Measurements from ENCODE around the gene PLCG2.
A peak's percentile ranks its signal among the peaks of the same experiment; 100 is the strongest.
"Not testable (repeated sequence)": the region's sequence is repeated elsewhere in the genome, so short reads cannot be mapped to it uniquely, and the experiment has no call there.

The PLCG2 gene

DNA sequence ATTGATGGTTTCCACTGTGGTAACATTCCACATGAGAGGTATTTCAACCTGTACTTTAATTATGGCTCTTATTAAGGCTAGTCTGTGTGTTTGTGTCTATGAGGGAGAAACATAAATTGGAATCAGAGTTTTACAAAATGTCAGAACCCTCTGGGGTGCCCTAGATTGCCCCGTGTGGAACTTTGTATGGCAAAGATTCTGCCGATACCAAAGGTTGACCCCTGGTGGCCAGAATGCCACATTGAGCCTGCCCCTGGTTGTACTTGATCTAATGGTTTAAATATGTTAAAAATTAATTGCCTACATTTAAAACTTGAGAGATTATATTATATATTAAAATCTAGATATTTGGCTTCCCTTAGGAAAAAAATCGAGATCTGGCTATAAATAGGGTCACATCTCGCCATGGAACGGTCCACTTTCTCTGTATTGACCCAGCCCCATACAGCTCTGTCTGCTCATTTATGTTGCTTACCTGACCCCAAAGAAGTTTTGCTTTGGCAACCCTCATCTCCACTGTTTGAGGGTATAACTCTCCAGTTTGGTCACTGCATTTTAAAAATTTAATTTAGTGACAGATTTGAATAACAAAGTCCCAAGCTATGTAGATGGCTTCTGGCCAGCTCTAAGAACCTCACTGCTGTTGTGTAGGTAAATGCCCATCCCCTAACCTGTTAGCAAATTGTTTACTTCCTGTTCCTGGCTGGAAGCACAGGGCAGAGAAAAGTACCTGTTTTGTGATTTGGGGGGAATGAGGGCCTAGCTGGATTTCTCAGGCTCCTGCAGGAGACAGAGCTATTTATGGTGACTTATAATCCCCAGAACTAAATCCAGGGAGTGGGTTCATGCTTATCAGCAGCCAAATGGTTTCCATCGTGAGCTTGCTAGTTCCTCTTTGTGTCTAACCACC, 95.0 kb downstream of the PLCG2 start:
- Mint-ChIP-seq H3K4me1 (peaks cover 10% of the 10 kb centered on the region), H3K4me3 (no peak overlapping the region), H3K9me3 (no peaks in the 10 kb centered on the region), H3K36me3 (ENCODE audit: low read depth) (no peaks in the 10 kb centered on the region), H3K27ac (no peak overlapping the region), H3K27me3 (no peaks in the 10 kb centered on the region)
- DNase-seq, result peak; percentile 70
- peak; percentile 65 for ATAC-seq

DNA sequence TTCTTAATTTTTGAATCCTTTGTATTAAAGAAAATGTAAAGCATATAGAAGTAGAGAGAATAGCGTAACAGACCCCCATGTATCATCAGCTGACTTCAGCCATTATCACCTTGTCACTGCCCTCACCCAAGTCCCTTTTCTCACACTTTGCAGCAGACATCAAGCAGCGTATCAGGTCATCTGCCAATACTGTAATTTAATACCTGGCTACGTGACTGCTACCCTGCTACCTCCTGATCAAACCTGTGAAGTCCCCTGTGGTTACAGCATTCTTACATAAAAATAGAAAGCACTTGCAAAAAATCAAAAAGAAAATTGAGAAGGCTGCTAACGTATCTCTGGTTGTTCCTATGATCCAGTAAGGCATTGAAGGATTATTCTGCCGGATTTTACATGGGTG, 96.4 kb downstream of the PLCG2 start:
- H3K36me3 Mint-ChIP-seq (ENCODE audit: low read depth), result no peaks in the 10 kb centered on the region
- no peak for ATAC-seq
- H3K27me3 Mint-ChIP-seq, result no peaks in the 10 kb centered on the region
- H3K4me3 Mint-ChIP-seq, result no peak overlapping the region
- no peak for DNase-seq
- no peaks in the 10 kb centered on the region for H3K9me3 Mint-ChIP-seq
- peaks cover 10% of the 10 kb centered on the region for H3K4me1 Mint-ChIP-seq
- H3K27ac Mint-ChIP-seq, result no peak overlapping the region

GRCh38 chr16:81876273-81876900, 97.3 kb downstream of the PLCG2 start:
- H3K36me3 Mint-ChIP-seq (ENCODE audit: low read depth), result no peaks in the 10 kb centered on the region
- no peak overlapping the region for H3K4me3 Mint-ChIP-seq
- ATAC-seq (no peak), DNase-seq (no peak)
- no peaks in the 10 kb centered on the region for H3K27me3 Mint-ChIP-seq
- H3K4me1 Mint-ChIP-seq, result peaks cover 10% of the 10 kb centered on the region
- H3K27ac Mint-ChIP-seq, result no peak overlapping the region
- H3K9me3 Mint-ChIP-seq, result no peaks in the 10 kb centered on the region

GRCh38 chr16:81877490-81877889, 98.4 kb downstream of the PLCG2 start:
- H3K27ac Mint-ChIP-seq; H3K4me1 Mint-ChIP-seq; ATAC-seq; H3K36me3 Mint-ChIP-seq (ENCODE audit: low read depth); H3K4me3 Mint-ChIP-seq; DNase-seq; H3K9me3 Mint-ChIP-seq; H3K27me3 Mint-ChIP-seq: not testable (repeated sequence)

GRCh38 chr16:81878529-81878928, 99.4 kb downstream of the PLCG2 start:
- Mint-ChIP-seq H3K27me3 (no peaks in the 10 kb centered on the region), H3K9me3 (no peaks in the 10 kb centered on the region), H3K36me3 (ENCODE audit: low read depth) (no peaks in the 10 kb centered on the region), H3K4me3 (no peak overlapping the region), H3K4me1 (peaks cover 3% of the 10 kb centered on the region), H3K27ac (no peak overlapping the region)
- DNase-seq (no peak), ATAC-seq (no peak)

- Mint-ChIP-seq H3K27me3 (no peaks in the 10 kb centered on the region), H3K4me1 (no peaks in the 10 kb centered on the region), H3K4me3 (no peak overlapping the region), H3K27ac (no peak overlapping the region), H3K36me3 (ENCODE audit: low read depth) (no peaks in the 10 kb centered on the region), H3K9me3 (no peaks in the 10 kb centered on the region)
- DNase-seq (no peak), ATAC-seq (no peak)
These were observed 100.5 kb downstream of the PLCG2 start for GRCh38 chr16:81879625-81880024.

- no peaks in the 10 kb centered on the region for H3K27me3 Mint-ChIP-seq
- no peaks in the 10 kb centered on the region for H3K9me3 Mint-ChIP-seq
- DNase-seq, result no peak
- H3K27ac Mint-ChIP-seq, result no peak overlapping the region
- H3K36me3 Mint-ChIP-seq (ENCODE audit: low read depth), result no peaks in the 10 kb centered on the region
- no peaks in the 10 kb centered on the region for H3K4me1 Mint-ChIP-seq
- no peak for ATAC-seq
- H3K4me3 Mint-ChIP-seq, result no peak overlapping the region
These were observed 101.7 kb downstream of the PLCG2 start for GRCh38 chr16:81880816-81881215.

- Mint-ChIP-seq H3K4me1 (no peaks in the 10 kb centered on the region), H3K4me3 (no peak overlapping the region), H3K27me3 (no peaks in the 10 kb centered on the region), H3K36me3 (ENCODE audit: low read depth) (no peaks in the 10 kb centered on the region), H3K27ac (no peak overlapping the region), H3K9me3 (no peaks in the 10 kb centered on the region)
- DNase-seq (no peak), ATAC-seq (no peak)
These were observed 102.1 kb downstream of the PLCG2 start for GRCh38 chr16:81881228-81881627.

GRCh38 chr16:81882559-81882958, 103.5 kb downstream of the PLCG2 start:
- no peaks in the 10 kb centered on the region for H3K27me3 Mint-ChIP-seq
- no peaks in the 10 kb centered on the region for H3K36me3 Mint-ChIP-seq (ENCODE audit: low read depth)
- ATAC-seq (no peak), DNase-seq (no peak)
- no peaks in the 10 kb centered on the region for H3K9me3 Mint-ChIP-seq
- no peaks in the 10 kb centered on the region for H3K4me1 Mint-ChIP-seq
- H3K27ac Mint-ChIP-seq, result no peak overlapping the region
- no peak overlapping the region for H3K4me3 Mint-ChIP-seq

DNA sequence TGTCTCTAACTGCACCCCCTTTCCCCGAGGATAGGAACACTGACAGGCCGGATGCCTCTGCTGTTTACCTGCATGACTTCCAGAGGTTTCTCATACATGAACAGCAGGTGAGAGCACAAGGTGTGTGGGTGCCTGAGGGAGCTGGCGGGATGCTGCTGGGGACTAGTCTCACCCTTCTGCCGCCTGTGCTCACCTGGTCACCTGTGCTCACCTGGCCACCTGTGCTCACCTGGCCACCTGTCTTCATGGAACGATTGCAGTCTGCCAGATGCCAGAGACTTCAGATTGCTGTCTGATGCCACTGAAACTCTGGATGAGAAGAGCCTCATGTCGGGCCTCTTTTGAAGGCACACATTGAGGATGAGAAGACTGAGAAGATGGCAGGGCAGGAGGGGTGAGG, 104.1 kb downstream of the PLCG2 start:
- Mint-ChIP-seq H3K4me3 (no peak overlapping the region), H3K36me3 (ENCODE audit: low read depth) (no peaks in the 10 kb centered on the region), H3K4me1 (no peaks in the 10 kb centered on the region), H3K9me3 (no peaks in the 10 kb centered on the region), H3K27me3 (no peaks in the 10 kb centered on the region), H3K27ac (no peak overlapping the region)
- no peak for ATAC-seq
- no peak for DNase-seq

DNA sequence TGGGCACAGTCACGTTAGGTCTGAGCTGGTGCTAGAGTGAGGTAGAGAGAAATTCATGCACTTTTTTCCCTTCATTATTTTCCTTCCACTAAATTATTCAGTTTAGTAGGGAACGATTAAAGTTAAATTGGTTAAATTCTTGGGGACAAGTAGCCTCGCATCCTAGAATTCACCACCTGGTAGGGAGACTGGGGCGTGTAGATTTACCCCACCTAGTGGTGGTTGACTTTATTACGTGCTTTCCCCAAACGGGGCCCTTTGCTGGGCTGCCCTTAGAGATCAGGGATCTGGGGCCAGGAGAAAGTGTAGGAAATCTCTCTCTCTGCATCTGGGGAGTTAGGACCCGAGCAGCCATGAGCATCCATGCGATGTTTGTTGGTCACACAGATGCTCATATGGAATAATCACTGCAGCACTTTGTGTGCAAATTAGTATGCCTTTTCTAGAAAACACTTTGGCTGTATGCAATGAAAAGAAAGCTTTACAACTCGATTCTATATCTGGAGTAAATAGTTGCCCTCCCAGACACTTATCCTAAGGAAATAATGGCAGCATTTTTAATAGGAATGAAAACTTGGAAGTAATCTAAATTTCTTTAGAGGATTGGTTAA, 107.0 kb downstream of the PLCG2 start:
- DNase-seq, result peak; percentile 26
- no peaks in the 10 kb centered on the region for H3K4me1 Mint-ChIP-seq
- no peak overlapping the region for H3K27ac Mint-ChIP-seq
- H3K4me3 Mint-ChIP-seq, result no peak overlapping the region
- peak; percentile 61 for ATAC-seq
- no peaks in the 10 kb centered on the region for H3K27me3 Mint-ChIP-seq
- no peaks in the 10 kb centered on the region for H3K36me3 Mint-ChIP-seq (ENCODE audit: low read depth)
- H3K9me3 Mint-ChIP-seq, result no peaks in the 10 kb centered on the region

- no peaks in the 10 kb centered on the region for H3K9me3 Mint-ChIP-seq
- peaks cover 2% of the 10 kb centered on the region for H3K36me3 Mint-ChIP-seq (ENCODE audit: low read depth)
- H3K27me3 Mint-ChIP-seq, result no peaks in the 10 kb centered on the region
- no peaks in the 10 kb centered on the region for H3K4me1 Mint-ChIP-seq
- DNase-seq (no peak), ATAC-seq (no peak)
- no peak overlapping the region for H3K4me3 Mint-ChIP-seq
- H3K27ac Mint-ChIP-seq, result no peak overlapping the region
These were observed 109.7 kb downstream of the PLCG2 start for GRCh38 chr16:81888520-81889394.

DNA sequence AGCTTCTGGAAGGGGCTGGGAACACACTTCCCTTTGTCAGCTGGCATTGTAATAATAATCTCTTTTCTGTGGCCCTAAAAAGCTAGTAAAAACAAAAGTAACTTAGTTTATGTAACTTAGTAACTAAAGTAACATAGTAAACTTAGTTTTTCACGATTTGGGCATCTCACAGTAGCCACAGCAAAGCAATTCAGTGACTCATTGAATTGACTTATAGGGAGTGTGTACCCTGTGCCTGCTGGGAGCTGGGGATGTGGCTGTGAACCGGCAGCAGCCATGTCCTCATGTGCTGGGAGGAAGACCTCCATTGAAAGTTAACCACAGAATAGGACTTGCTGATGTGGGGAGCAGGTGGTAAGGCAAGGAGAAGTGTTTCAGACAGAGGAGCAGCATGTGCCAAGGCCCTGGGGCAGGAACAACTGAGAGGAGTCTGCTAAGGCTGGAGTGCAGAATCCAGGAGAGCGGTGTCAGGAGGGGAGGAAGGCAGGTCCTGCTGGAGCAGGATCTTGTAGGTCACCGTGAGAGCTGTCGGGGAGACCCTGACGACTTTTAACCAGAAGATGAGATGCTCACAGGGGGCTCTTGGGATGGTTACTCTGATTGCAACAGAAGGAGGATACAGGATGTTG, 112.8 kb downstream of the PLCG2 start:
- Mint-ChIP-seq H3K27me3 (no peaks in the 10 kb centered on the region), H3K36me3 (ENCODE audit: low read depth) (peaks cover 2% of the 10 kb centered on the region), H3K27ac (no peak overlapping the region), H3K4me1 (no peaks in the 10 kb centered on the region), H3K4me3 (no peak overlapping the region), H3K9me3 (no peaks in the 10 kb centered on the region)
- DNase-seq, result no peak
- ATAC-seq, result no peak

GRCh38 chr16:81894592-81894991, 115.5 kb downstream of the PLCG2 start:
- DNase-seq (no peak), ATAC-seq (no peak)
- Mint-ChIP-seq H3K9me3 (no peaks in the 10 kb centered on the region), H3K4me3 (no peak overlapping the region), H3K27ac (no peak overlapping the region), H3K27me3 (no peaks in the 10 kb centered on the region), H3K36me3 (ENCODE audit: low read depth) (peaks cover 2% of the 10 kb centered on the region), H3K4me1 (no peaks in the 10 kb centered on the region)

All from activated naive CD8-positive, alpha-beta T cell treated with anti-CD3 and anti-CD28 coated beads, Interleukin-2, amount 50 U/mL, for 24 hours (primary cell).